Colonic mucosa (tissue), 4 donors: ENCODE results near the gene MCUB. TPM values are rescaled to one million over a fixed set of nuclear protein-coding genes. Genes with fewer than 3 reads are reported as not detected.
A peak's percentile ranks its signal among the peaks of the same experiment; 100 is the strongest.

Source experiments
- DNase-seq: peaks from one replicate; pipeline ENCODE4 v3.0.0-alpha.2; 2020
- H3K27ac ChIP-seq: fragments of 200-600 bp; one replicate; pipeline ENCODE4 v1.8.0; 2021
- H3K27me3 ChIP-seq: fragments of 200-600 bp; one replicate; pipeline ENCODE4 v1.8.0; 2021
- H3K36me3 ChIP-seq: fragments of 200-600 bp; one replicate; pipeline ENCODE4 v1.8.0; 2021
- H3K4me1 ChIP-seq: fragments of 200-600 bp; one replicate; pipeline ENCODE4 v1.8.0; 2021; ENCODE audit warnings: mild to moderate bottlenecking
- H3K4me3 ChIP-seq: fragments of 200-600 bp; one replicate; pipeline ENCODE4 v1.8.0; 2021
- H3K9ac ChIP-seq, 2 donors: one replicate each; pipeline ENCODE4 v1.7.0; 2013; ENCODE audit warnings: control low read depth in 2 of 2, low read depth in 2 of 2, low read length in 2 of 2
- H3K9me3 ChIP-seq: fragments of 200-600 bp; one replicate; pipeline ENCODE4 v1.8.0; 2021
- intact Hi-C: fragments of 100-400 bp; cut with DNase I; formaldehyde crosslinking; loops from one replicate; pipeline ENCODE4 v1.14.1; 2022
- total RNA-seq, 2 donors: library from RNA; stranded (reverse); fragmentation: NEBNext Ultra II Directional in 1 of 2; extraction: Animal tissue kit (Norgen Biotek cat#: 25700) in 1 of 2; gene quantifications; one replicate each; pipeline ENCODE4 v1.2.1, GENCODE V29; 2021
- TF ChIP-seq, protein P1 (sequence below): fragments of 200-600 bp; IDR thresholded peaks from one replicate; pipeline ENCODE4 v1.8.0; 2022; ENCODE audit warnings: antibody characterized with exemption, mild to moderate bottlenecking
- donor health status: healthy.
- donor health status: DM: no; HTN: no; CAD: no.
- donor health status: DM: no; HTN: no; CAD: no.

The MCUB gene
- total RNA-seq, 2 donors from 2014 or later = 10.4 to 11.7 TPM

DNA sequence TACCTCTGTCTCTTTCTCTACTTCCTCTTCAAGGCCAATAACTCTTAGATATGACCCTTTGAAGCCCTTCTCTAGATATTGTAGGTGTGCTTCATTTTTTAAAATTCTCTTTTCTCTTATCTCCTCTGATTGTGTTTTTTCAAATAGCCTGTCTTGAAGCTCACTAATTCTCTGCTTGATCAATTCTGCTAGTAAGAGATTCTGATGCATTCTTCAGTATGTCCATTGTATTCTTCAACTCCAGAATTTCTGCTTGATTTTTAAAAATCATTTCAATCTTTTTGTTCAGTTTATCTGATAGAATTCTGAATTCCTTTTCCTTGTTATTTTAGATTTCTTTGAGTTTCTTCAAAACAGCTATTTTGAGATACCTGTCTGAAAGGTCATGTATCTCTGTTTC, 47.9 kb downstream of the MCUB start:
- no peaks in the 10 kb centered on the region for H3K27me3 ChIP-seq
- H3K9ac ChIP-seq = no peak overlapping the region
- no peak overlapping the region for H3K4me3 ChIP-seq
- H3K9me3 ChIP-seq = no peaks in the 10 kb centered on the region
- TF ChIP-seq, protein P1, sequence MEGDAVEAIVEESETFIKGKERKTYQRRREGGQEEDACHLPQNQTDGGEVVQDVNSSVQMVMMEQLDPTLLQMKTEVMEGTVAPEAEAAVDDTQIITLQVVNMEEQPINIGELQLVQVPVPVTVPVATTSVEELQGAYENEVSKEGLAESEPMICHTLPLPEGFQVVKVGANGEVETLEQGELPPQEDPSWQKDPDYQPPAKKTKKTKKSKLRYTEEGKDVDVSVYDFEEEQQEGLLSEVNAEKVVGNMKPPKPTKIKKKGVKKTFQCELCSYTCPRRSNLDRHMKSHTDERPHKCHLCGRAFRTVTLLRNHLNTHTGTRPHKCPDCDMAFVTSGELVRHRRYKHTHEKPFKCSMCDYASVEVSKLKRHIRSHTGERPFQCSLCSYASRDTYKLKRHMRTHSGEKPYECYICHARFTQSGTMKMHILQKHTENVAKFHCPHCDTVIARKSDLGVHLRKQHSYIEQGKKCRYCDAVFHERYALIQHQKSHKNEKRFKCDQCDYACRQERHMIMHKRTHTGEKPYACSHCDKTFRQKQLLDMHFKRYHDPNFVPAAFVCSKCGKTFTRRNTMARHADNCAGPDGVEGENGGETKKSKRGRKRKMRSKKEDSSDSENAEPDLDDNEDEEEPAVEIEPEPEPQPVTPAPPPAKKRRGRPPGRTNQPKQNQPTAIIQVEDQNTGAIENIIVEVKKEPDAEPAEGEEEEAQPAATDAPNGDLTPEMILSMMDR = no peak
- no peaks in the 10 kb centered on the region for H3K4me1 ChIP-seq
- no peaks in the 10 kb centered on the region for H3K36me3 ChIP-seq
- no peak overlapping the region for H3K27ac ChIP-seq
- DNase-seq = no peak
- intact Hi-C loops = no loop called here

DNA sequence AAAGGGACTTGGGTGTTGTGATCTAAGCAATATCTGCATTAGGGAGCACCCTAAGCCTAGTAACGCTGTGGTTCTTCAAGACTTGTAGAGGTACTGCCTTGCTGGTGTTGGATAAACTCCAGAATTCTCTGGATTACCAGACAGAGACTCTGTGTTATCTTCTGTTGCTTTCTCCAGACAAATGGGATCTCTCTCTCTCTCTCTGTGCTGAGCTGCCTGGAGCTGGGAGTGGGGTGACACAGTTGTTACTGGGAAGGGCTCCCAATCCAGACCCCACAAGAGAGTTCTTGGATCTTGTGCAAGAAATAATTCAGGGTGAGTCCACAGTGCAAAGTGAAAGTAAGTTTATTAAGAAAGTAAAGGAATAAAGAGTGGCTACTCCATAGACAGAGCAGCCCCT, 48.8 kb downstream of the MCUB start:
- no peaks in the 10 kb centered on the region for H3K27me3 ChIP-seq
- H3K27ac ChIP-seq = no peak overlapping the region
- TF ChIP-seq, protein P1 = no peak
- no peaks in the 10 kb centered on the region for H3K36me3 ChIP-seq
- intact Hi-C loops = no loop called here
- no peak overlapping the region for H3K9ac ChIP-seq
- no peaks in the 10 kb centered on the region for H3K9me3 ChIP-seq
- no peak overlapping the region for H3K4me3 ChIP-seq
- DNase-seq = no peak
- no peaks in the 10 kb centered on the region for H3K4me1 ChIP-seq

DNA sequence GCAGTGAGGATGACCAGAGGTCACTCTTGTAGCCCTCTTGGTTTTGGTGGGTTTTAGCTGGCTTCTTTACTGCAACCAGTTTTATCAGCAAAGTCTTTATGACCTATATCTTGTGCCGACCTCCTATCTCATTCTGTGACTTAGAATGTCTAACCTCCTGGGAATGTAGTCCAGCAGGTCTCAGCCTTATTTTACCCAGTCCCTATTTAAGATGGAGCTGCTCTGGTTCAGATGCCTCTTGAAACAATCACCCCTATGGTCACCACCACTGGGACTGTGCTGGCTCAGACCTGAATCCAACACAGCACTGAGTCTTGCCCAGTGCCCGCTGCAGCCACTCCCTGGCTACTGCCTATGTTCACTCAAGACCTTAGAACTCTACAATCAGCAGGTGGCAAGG, 49.4 kb downstream of the MCUB start:
- DNase-seq = no peak
- intact Hi-C loops = no loop called here
- Histone ChIP-seq H3K36me3 (no peaks in the 10 kb centered on the region), H3K9ac (no peak overlapping the region), H3K4me1 (no peaks in the 10 kb centered on the region), H3K27ac (no peak overlapping the region), H3K9me3 (no peaks in the 10 kb centered on the region), H3K4me3 (no peak overlapping the region), H3K27me3 (no peaks in the 10 kb centered on the region)
- TF ChIP-seq, protein P1 = no peak

- TF ChIP-seq, protein P1 = no peak
- Histone ChIP-seq H3K36me3 (no peaks in the 10 kb centered on the region), H3K9ac (no peak overlapping the region), H3K4me3 (no peak overlapping the region), H3K4me1 (no peaks in the 10 kb centered on the region), H3K9me3 (no peaks in the 10 kb centered on the region), H3K27ac (no peak overlapping the region), H3K27me3 (no peaks in the 10 kb centered on the region)
- DNase-seq = no peak
- intact Hi-C loops = no loop called here
These were observed 50.4 kb downstream of the MCUB start for GRCh38 chr4:109610489-109610888.

DNA sequence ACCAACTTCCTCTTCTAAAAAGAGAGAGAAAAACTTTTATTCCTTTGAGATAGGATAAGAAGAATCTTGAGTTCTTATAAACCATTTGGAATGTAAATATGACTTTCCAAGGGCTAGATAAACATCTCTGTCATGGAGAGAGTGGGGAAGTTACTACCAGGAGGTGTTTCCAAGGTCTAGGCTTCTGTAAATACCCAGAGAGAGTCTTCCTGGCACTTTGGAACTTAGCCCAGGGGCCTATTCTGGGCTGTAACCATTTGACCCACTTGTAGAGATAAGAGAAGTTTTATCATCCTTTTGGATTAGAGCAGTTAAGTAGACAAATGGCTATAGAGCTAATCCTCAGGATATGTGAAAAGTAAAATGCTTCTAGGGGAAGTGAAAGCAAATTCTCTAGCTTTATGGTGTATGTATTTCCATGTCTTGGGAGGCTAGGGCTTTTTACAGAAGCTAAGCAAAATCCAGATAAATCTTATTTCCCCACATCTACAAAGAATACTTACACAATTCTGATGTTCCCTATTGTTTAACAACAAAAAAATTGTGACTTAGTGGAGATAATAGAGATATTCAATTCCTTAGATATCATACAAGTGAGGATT, 51.1 kb downstream of the MCUB start:
- TF ChIP-seq, protein P1 = no peak
- Histone ChIP-seq H3K4me3 (no peak overlapping the region), H3K9me3 (no peaks in the 10 kb centered on the region), H3K36me3 (no peaks in the 10 kb centered on the region), H3K27me3 (no peaks in the 10 kb centered on the region), H3K9ac (no peak overlapping the region), H3K27ac (no peak overlapping the region), H3K4me1 (no peaks in the 10 kb centered on the region)
- intact Hi-C loops = no loop called here
- peak; percentile 39 for DNase-seq
